ENCODE measurements around the gene ANO3.

GRCh38 chr11:26621132-26621531, 289.2 kb downstream of the ANO3 start:
- TF ChIP-seq CTCF (IDR thresholded peaks at IDR 0.05; ENCODE audit: low read depth, low read length): no peak
- no peak for TF ChIP-seq EZH2phosphoT487 (IDR thresholded peaks at IDR 0.05; ENCODE audit: low read depth)
